H1 (cell line): ENCODE data around the gene RSF1. TPM values are rescaled to one million over a fixed set of nuclear protein-coding genes. Genes with fewer than 3 reads are reported as not detected.

Source experiments
- ASH2L ChIP-seq: fragments of 200-600, 300-600 bp; sonication (generic); IDR thresholded peaks from one replicate; pipeline ENCODE4 v1.7.1; 2017; ENCODE audit warnings: low read length
- CHD2 ChIP-seq: IDR thresholded peaks from 2 replicates; pipeline ENCODE4 v1.6.1; 2012; ENCODE audit warnings: low read length, improper control_type of control experiment
- EZH2 ChIP-seq: fragments of 200-600 bp; sonication (generic); IDR thresholded peaks from 2 replicates; pipeline ENCODE4 v1.7.1; 2012; ENCODE audit warnings: low read depth, mild to moderate bottlenecking, moderate library complexity, low read length, inconsistent platforms; ENCODE audit not compliant: severe bottlenecking
- HDAC6 ChIP-seq: IDR thresholded peaks from one replicate; pipeline ENCODE4 v1.7.1; 2012; ENCODE audit warnings: low read depth, mild to moderate bottlenecking, inconsistent platforms, low read length, moderate library complexity
- SAP30 ChIP-seq: fragments of 300-600 bp; sonication (generic); IDR thresholded peaks from 2 replicates; pipeline ENCODE4 v1.7.1; 2012; ENCODE audit warnings: low read length, moderate library complexity, mild to moderate bottlenecking, inconsistent platforms; ENCODE audit not compliant: insufficient read depth, insufficient replicate concordance
- SRF ChIP-seq: IDR thresholded peaks from 2 replicates; pipeline ENCODE4 v1.6.1; 2011; ENCODE audit warnings: mild to moderate bottlenecking, low read depth, low read length, moderate library complexity
- TAF1 ChIP-seq: IDR thresholded peaks from 2 replicates; pipeline ENCODE4 v1.6.1; 2011; ENCODE audit warnings: mild to moderate bottlenecking, low read depth, low read length
- TBP ChIP-seq: IDR thresholded peaks from 2 replicates; pipeline ENCODE4 v1.6.1; 2011; ENCODE audit warnings: low read depth, low read length, improper control_type of control experiment
- ZNF274 ChIP-seq: IDR thresholded peaks from 2 replicates; pipeline ENCODE4 v1.7.0; 2012; ENCODE audit warnings: low read length, borderline replicate concordance; ENCODE audit errors: extremely low read depth
- polyA plus RNA-seq, 7 experiments: library from polyadenylated mRNA; depleted of rRNA in 3 of 7; stranded (reverse) in 5 of 7; unstranded in 2 of 7; fragments of >200 nt in 5 of 7; fragments of 200-250 nt in 2 of 7; gene quantifications; 1 replicate in 5 of 7; 2 replicates in 1 of 7; 4 replicates in 1 of 7; pipeline versions ENCODE4 v1.2.1 to v1.2.3, GENCODE V29; 2011 to 2013; ENCODE audit warnings: missing spikeins in 2 of 7, mixed read lengths in 2 of 7
- total RNA-seq: library from RNA; stranded (reverse); fragmentation: NEBNext Ultra II Directional; extraction: Animal tissue kit (Norgen Biotek cat#: 25700); gene quantifications from 2 replicates; pipeline ENCODE4 v1.2.1, GENCODE V29; 2021

Gene RSF1
- total and polyA plus RNA-seq, 2 of the 8 experiments (the other 6 are each of a cell fraction or from before 2014, with no cell fraction given) = 17.8 to 87.9 TPM

GRCh38 chr11:77698896-77699295 lies 121.6 kb downstream of the RSF1 start (continued):
- TF ChIP-seq TBP = no peak
- TF ChIP-seq HDAC6 = no peak
- no peak for TF ChIP-seq CHD2
- no peak for TF ChIP-seq SRF
- TF ChIP-seq SAP30 = no peak
- TF ChIP-seq ASH2L = no peak
- no peak for TF ChIP-seq ZNF274
- no peak for TF ChIP-seq EZH2
- TF ChIP-seq TAF1 = no peak
- TF ChIP-seq, all 59 proteins: peak for 0
